ENCODE results near the gene FFAR4. TPM values are rescaled to one million over a fixed set of nuclear protein-coding genes. Genes with fewer than 3 reads are reported as not detected.

FFAR4 gene
- total RNA-seq, 1 donor from 2014 or later: not detected

- no peaks in the 10 kb centered on the region for H3K36me3 Mint-ChIP-seq (ENCODE audit: low read depth)
- DNase-seq: peak; percentile 81
- intact Hi-C loops (cut with micrococcal nuclease): loop anchor here (2.0 to 10.0 kb wide), 2 partner anchors 120 to 262 kb away; no protein-coding TSS in a partner anchor
- no peaks in the 10 kb centered on the region for H3K4me1 Mint-ChIP-seq
- peaks cover 6% of the 10 kb centered on the region for H3K27me3 Mint-ChIP-seq
- no peak overlapping the region for H3K4me3 Mint-ChIP-seq
- H3K27ac Mint-ChIP-seq: no peak overlapping the region
- no peaks in the 10 kb centered on the region for H3K9me3 Mint-ChIP-seq
These were observed 11.6 kb upstream of the FFAR4 start for GRCh38 chr10:93554760-93555432.

- Mint-ChIP-seq H3K4me3 (no peak overlapping the region), H3K4me1 (no peaks in the 10 kb centered on the region), H3K27ac (no peak overlapping the region), H3K27me3 (peaks cover 3% of the 10 kb centered on the region), H3K9me3 (no peaks in the 10 kb centered on the region), H3K36me3 (ENCODE audit: low read depth) (no peaks in the 10 kb centered on the region)
- intact Hi-C loops (cut with micrococcal nuclease): loop anchor here (10.0 kb wide), 1 partner anchor 115 kb away; no protein-coding TSS in a partner anchor
- no peak for DNase-seq
These were observed 7.0 kb upstream of the FFAR4 start for GRCh38 chr10:93559490-93559889.

DNA sequence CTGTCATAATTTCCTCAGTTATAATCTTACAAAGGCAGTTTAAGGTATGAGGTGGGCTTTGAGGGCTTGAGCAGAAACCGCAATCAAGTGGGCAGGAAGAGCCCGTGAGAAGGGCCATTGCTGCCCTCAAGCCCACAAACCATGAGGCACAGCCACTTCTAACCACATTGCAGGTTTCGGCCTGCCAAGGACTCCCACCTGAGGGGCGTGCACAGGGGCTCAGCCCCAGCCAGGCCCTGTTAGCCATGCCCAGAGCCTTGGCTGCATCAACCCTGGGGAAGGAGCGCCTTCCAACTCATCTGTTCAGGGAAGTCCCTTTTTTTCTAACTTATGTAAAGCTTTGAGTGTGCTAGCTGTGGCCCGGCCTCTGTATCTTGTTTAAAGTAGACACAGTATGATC lies 5.9 kb upstream of the FFAR4 start:
- no peak for DNase-seq
- intact Hi-C loops (cut with micrococcal nuclease): no loop called here
- H3K4me3 Mint-ChIP-seq: no peak overlapping the region
- H3K27ac Mint-ChIP-seq: no peak overlapping the region
- no peaks in the 10 kb centered on the region for H3K4me1 Mint-ChIP-seq
- H3K36me3 Mint-ChIP-seq (ENCODE audit: low read depth): no peaks in the 10 kb centered on the region
- H3K27me3 Mint-ChIP-seq: peaks cover 14% of the 10 kb centered on the region
- H3K9me3 Mint-ChIP-seq: no peaks in the 10 kb centered on the region

- H3K4me3 Mint-ChIP-seq: no peak overlapping the region
- H3K4me1 Mint-ChIP-seq: no peaks in the 10 kb centered on the region
- intact Hi-C loops (cut with micrococcal nuclease): loop anchor here (5.0 kb wide), 1 partner anchor 493 kb away; the partner anchor contains the start of gene CYP26A1
- peaks cover 49% of the 10 kb centered on the region for H3K27me3 Mint-ChIP-seq
- H3K27ac Mint-ChIP-seq: no peak overlapping the region
- no peaks in the 10 kb centered on the region for H3K9me3 Mint-ChIP-seq
- DNase-seq: no peak
- no peaks in the 10 kb centered on the region for H3K36me3 Mint-ChIP-seq (ENCODE audit: low read depth)
These were observed 1.0 kb upstream of the FFAR4 start for GRCh38 chr10:93565446-93565845.

GRCh38 chr10:93567277-93568104 lies 1.0 kb downstream of the FFAR4 start:
- intact Hi-C loops (cut with micrococcal nuclease): loop anchor here (5.0 kb wide), 1 partner anchor 495 kb away; the partner anchor contains the start of gene CYP26A1
- Mint-ChIP-seq H3K4me1 (no peaks in the 10 kb centered on the region), H3K4me3 (no peak overlapping the region), H3K27me3 (peaks cover 58% of the 10 kb centered on the region), H3K9me3 (no peaks in the 10 kb centered on the region), H3K27ac (no peak overlapping the region), H3K36me3 (ENCODE audit: low read depth) (no peaks in the 10 kb centered on the region)
- no peak for DNase-seq

GRCh38 chr10:93568105-93568390 lies 1.6 kb downstream of the FFAR4 start:
- Mint-ChIP-seq H3K27ac (no peak overlapping the region), H3K4me3 (no peak overlapping the region), H3K27me3 (peaks cover 61% of the 10 kb centered on the region), H3K4me1 (no peaks in the 10 kb centered on the region), H3K36me3 (ENCODE audit: low read depth) (no peaks in the 10 kb centered on the region), H3K9me3 (no peaks in the 10 kb centered on the region)
- intact Hi-C loops (cut with micrococcal nuclease): loop anchor here (5.0 kb wide), 1 partner anchor 496 kb away; the partner anchor contains the start of gene CYP26A1
- DNase-seq: no peak

DNA sequence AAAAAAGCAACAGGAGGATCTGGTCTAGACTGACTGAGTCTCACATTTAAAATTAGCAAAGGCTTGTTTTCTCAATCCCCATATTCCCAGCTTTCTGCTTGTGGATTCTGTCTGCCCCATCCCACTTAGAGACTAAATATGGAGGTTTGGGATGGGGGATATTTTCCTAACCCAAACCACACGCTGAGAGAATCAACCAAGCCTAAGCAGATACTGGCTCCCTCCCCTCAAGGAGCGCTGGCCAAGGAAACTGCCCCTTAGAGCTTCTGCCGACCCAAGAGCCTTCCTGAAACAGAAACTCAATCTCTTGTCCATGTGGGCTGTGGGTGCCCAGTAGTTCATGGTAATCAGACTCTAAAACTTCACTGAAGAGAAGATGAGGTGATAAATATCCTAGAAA lies 3.9 kb downstream of the FFAR4 start:
- peaks cover 65% of the 10 kb centered on the region for H3K27me3 Mint-ChIP-seq
- H3K9me3 Mint-ChIP-seq: no peaks in the 10 kb centered on the region
- H3K4me3 Mint-ChIP-seq: no peak overlapping the region
- H3K36me3 Mint-ChIP-seq (ENCODE audit: low read depth): no peaks in the 10 kb centered on the region
- no peak for DNase-seq
- no peaks in the 10 kb centered on the region for H3K4me1 Mint-ChIP-seq
- H3K27ac Mint-ChIP-seq: no peak overlapping the region
- intact Hi-C loops (cut with micrococcal nuclease): no loop called here

- H3K27me3 Mint-ChIP-seq: peaks cover 49% of the 10 kb centered on the region
- no peak overlapping the region for H3K4me3 Mint-ChIP-seq
- DNase-seq: no peak
- H3K27ac Mint-ChIP-seq: no peak overlapping the region
- H3K4me1 Mint-ChIP-seq: no peaks in the 10 kb centered on the region
- H3K9me3 Mint-ChIP-seq: no peaks in the 10 kb centered on the region
- no peaks in the 10 kb centered on the region for H3K36me3 Mint-ChIP-seq (ENCODE audit: low read depth)
- intact Hi-C loops (cut with micrococcal nuclease): no loop called here
These were observed 6.1 kb downstream of the FFAR4 start for GRCh38 chr10:93572606-93573005.

DNA sequence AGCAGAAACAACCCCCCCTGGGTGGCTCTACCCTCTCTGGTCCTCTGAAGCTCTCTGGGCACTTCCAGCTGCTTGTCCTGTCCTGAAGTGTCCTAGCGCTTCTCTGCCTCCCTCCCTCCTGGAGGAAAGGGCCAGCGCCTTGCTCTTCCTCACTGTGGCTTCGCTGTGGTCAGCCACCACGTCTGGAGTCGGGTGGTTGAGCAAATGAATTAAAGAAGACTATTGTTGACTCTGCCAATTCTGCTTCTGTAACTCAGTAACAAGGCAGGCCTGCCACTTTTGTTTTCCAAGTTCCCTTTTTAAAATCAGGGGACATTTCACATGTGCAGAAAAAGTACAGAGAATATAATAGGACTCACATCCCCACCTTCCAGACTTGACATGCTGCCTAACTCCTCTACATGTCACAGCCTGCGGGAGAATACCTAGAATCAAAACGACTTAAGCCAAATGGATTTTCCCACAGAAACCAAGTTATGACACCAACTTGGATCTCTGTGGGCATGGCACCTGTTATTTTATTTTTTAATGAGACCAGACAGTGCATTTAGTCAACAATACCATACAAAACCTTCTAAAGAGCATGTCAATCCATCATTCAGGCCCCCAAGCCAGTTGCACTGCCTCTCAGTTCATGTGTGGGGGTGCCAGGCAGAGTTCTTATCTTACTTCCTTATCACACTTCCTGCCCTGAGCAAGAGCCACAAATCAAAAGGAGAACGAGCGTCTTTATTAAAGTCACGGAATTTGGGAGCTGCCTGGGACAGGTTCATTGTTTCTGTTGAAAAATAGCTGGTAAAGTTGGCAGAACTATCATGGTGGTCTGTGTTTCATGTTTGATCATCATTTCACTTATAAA lies 6.8 kb downstream of the FFAR4 start:
- no peaks in the 10 kb centered on the region for H3K4me1 Mint-ChIP-seq
- H3K27ac Mint-ChIP-seq: no peak overlapping the region
- H3K4me3 Mint-ChIP-seq: no peak overlapping the region
- DNase-seq: no peak
- H3K27me3 Mint-ChIP-seq: peaks cover 42% of the 10 kb centered on the region
- no peaks in the 10 kb centered on the region for H3K36me3 Mint-ChIP-seq (ENCODE audit: low read depth)
- no peaks in the 10 kb centered on the region for H3K9me3 Mint-ChIP-seq
- intact Hi-C loops (cut with micrococcal nuclease): no loop called here

GRCh38 chr10:93573924-93574323 lies 7.5 kb downstream of the FFAR4 start:
- Mint-ChIP-seq H3K4me1 (no peaks in the 10 kb centered on the region), H3K9me3 (no peaks in the 10 kb centered on the region), H3K4me3 (no peak overlapping the region), H3K36me3 (ENCODE audit: low read depth) (no peaks in the 10 kb centered on the region), H3K27ac (no peak overlapping the region), H3K27me3 (peaks cover 38% of the 10 kb centered on the region)
- intact Hi-C loops (cut with micrococcal nuclease): no loop called here
- DNase-seq: no peak

DNA sequence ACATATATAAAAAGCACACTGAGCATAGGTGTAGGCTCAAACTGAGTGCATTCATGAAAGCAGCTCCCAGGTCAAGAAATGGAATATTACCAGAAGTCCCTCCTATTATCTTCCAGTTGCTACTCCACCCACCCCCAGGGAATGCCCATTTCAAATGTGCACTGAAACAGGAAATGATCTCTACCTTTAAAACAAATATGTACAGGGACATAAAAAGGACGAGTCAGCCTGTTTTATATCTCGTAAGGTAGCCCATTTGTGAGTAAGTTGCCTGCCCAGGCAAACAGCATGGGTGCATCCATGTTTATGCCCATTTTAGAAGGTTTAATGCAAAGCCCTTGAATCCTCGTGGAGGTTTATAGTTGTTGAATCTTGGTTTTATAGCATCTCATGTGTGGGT lies 10.4 kb downstream of the FFAR4 start:
- H3K27me3 Mint-ChIP-seq: peaks cover 22% of the 10 kb centered on the region
- DNase-seq: no peak
- peaks cover 8% of the 10 kb centered on the region for H3K9me3 Mint-ChIP-seq
- intact Hi-C loops (cut with micrococcal nuclease): no loop called here
- no peaks in the 10 kb centered on the region for H3K4me1 Mint-ChIP-seq
- H3K4me3 Mint-ChIP-seq: no peak overlapping the region
- no peak overlapping the region for H3K27ac Mint-ChIP-seq
- H3K36me3 Mint-ChIP-seq (ENCODE audit: low read depth): no peaks in the 10 kb centered on the region

- H3K36me3 Mint-ChIP-seq (ENCODE audit: low read depth): no peaks in the 10 kb centered on the region
These were observed 11.1 kb downstream of the FFAR4 start for GRCh38 chr10:93577565-93577964.

GRCh38 chr10:93579089-93579488 lies 12.6 kb downstream of the FFAR4 start:
- peaks cover 8% of the 10 kb centered on the region for H3K9me3 Mint-ChIP-seq
- H3K36me3 Mint-ChIP-seq (ENCODE audit: low read depth): no peaks in the 10 kb centered on the region
- intact Hi-C loops (cut with micrococcal nuclease): no loop called here
- H3K27ac Mint-ChIP-seq: no peak overlapping the region
- no peak overlapping the region for H3K4me3 Mint-ChIP-seq
- H3K4me1 Mint-ChIP-seq: no peaks in the 10 kb centered on the region
- H3K27me3 Mint-ChIP-seq: peaks cover 6% of the 10 kb centered on the region
- DNase-seq: no peak

More at GRCh38 chr10:93577565-93577964, 11.1 kb downstream of the FFAR4 start:
- Mint-ChIP-seq H3K4me1 (no peaks in the 10 kb centered on the region), H3K9me3 (peaks cover 8% of the 10 kb centered on the region), H3K27me3 (peaks cover 15% of the 10 kb centered on the region), H3K4me3 (no peak overlapping the region), H3K27ac (no peak overlapping the region)
- intact Hi-C loops (cut with micrococcal nuclease): no loop called here
- DNase-seq: no peak
